Naive thymus-derived CD4-positive, alpha-beta T cell (primary cell): Measurements from ENCODE around the gene IRAK3. TPM values are rescaled to one million over a fixed set of nuclear protein-coding genes. Genes with fewer than 3 reads are reported as not detected.

ENCODE experiments used
- ATAC-seq: fragments of 150-1000 bp; cut with Tn5 transposase; 2 replicates; pipeline ENCODE4 v1.10.0; 2021; ENCODE audit warnings: mild to moderate bottlenecking, moderate library complexity
- CTCF ChIA-PET: fragments of 350-600 bp; sonication (Branson Sonifier 250); formaldehyde crosslinking; loops from one replicate; lab custom pipeline; 2021; ENCODE audit warnings: antibody characterized with exemption; lab: Charles Lee
- POLR2A ChIA-PET: fragments of 350-600 bp; sonication (Branson Sonifier 250); formaldehyde crosslinking; loops from one replicate; lab custom pipeline; 2021; ENCODE audit warnings: antibody characterized with exemption, inconsistent platforms; lab: Charles Lee
- DNase-seq, 9 donors: peaks; one replicate each; pipeline versions ENCODE4 v3.0.0 to v3.0.0-alpha.2; 2020 to 2022; ENCODE audit warnings: mixed read lengths in 1 of 9
- H3K27ac ChIP-seq: one replicate; pipeline ENCODE4 v1.7.0; 2013; ENCODE audit warnings: mild to moderate bottlenecking, low read depth, low read length, moderate library complexity
- H3K27me3 ChIP-seq, 2 donors: one replicate each; pipeline ENCODE4 v1.7.0; 2013; ENCODE audit warnings: low read length in 2 of 2, mild to moderate bottlenecking in 2 of 2, moderate library complexity in 2 of 2; ENCODE audit not compliant: control insufficient read depth in 2 of 2, insufficient read depth in 2 of 2
- H3K36me3 ChIP-seq, 3 experiments: 1 replicate in 2 of 3; 2 replicates in 1 of 3; pipeline ENCODE4 v1.7.0; 2013; ENCODE audit warnings: low read length in 3 of 3, mild to moderate bottlenecking in 3 of 3, moderate library complexity in 1 of 3; ENCODE audit not compliant: insufficient read depth in 3 of 3, control insufficient read depth in 2 of 3
- H3K4me1 ChIP-seq, 2 donors: one replicate each; pipeline ENCODE4 v1.7.0; 2013; ENCODE audit warnings: low read length in 2 of 2, mild to moderate bottlenecking in 2 of 2, moderate library complexity in 1 of 2; ENCODE audit not compliant: control insufficient read depth in 2 of 2, insufficient read depth in 2 of 2
- H3K4me3 ChIP-seq: 2 replicates; pipeline ENCODE4 v1.7.0; 2013; ENCODE audit warnings: mild to moderate bottlenecking, low read length
- H3K9me3 ChIP-seq, 3 experiments: 1 replicate in 2 of 3; 2 replicates in 1 of 3; pipeline ENCODE4 v1.7.0; 2013; ENCODE audit warnings: low read length in 3 of 3; ENCODE audit not compliant: control insufficient read depth in 2 of 3
- H3K27ac Mint-ChIP-seq, 9 donors: one replicate each; pipeline ENCODE4 v1.8.0; 2020 to 2022; ENCODE audit warnings: mixed read lengths in 9 of 9, mild to moderate bottlenecking in 8 of 9, moderate library complexity in 5 of 9, inconsistent platforms in 2 of 9
- H3K27me3 Mint-ChIP-seq, 5 donors: one replicate each; pipeline ENCODE4 v1.8.0; 2021 to 2022; ENCODE audit warnings: mixed read lengths in 5 of 5, mild to moderate bottlenecking in 1 of 5
- H3K36me3 Mint-ChIP-seq, 5 donors: one replicate each; pipeline ENCODE4 v1.8.0; 2020 to 2022; ENCODE audit warnings: mixed read lengths in 5 of 5, mild to moderate bottlenecking in 3 of 5, inconsistent platforms in 1 of 5
- H3K4me1 Mint-ChIP-seq, 7 donors: one replicate each; pipeline ENCODE4 v1.8.0; 2020 to 2022; ENCODE audit warnings: mixed read lengths in 7 of 7, mild to moderate bottlenecking in 3 of 7, inconsistent platforms in 1 of 7
- H3K4me3 Mint-ChIP-seq, 10 donors: one replicate each; pipeline ENCODE4 v1.8.0; 2020 to 2022; ENCODE audit warnings: mild to moderate bottlenecking in 10 of 10, mixed read lengths in 10 of 10, moderate library complexity in 6 of 10, inconsistent platforms in 2 of 10
- H3K9me3 Mint-ChIP-seq, 11 donors: one replicate each; pipeline ENCODE4 v1.8.0; 2020 to 2022; ENCODE audit warnings: mixed read lengths in 11 of 11, mild to moderate bottlenecking in 4 of 11, inconsistent platforms in 1 of 11, moderate library complexity in 1 of 11
- intact Hi-C, 2 donors: fragments of 100-400 bp; cut with micrococcal nuclease; formaldehyde crosslinking; loops; one replicate each; pipeline ENCODE4 v1.15.1; 2023
- polyA plus RNA-seq, 2 donors: library from polyadenylated mRNA; unstranded; fragments of 300-500 nt; fragmentation: Illumina TruSeq; gene quantifications; one replicate each; pipeline ENCODE4 v1.2.3, GENCODE V29; 2021
- total RNA-seq, 6 experiments: library from RNA in 5 of 6; stranded (reverse) in 5 of 6; gene quantifications; 1 replicate in 5 of 6; 2 replicates in 1 of 6; pipeline ENCODE4 v1.2.3 and lab custom pipeline; 2021 to 2026

IRAK3 gene
- total and polyA plus RNA-seq, 7 experiments from 2014 or later: 0.19 to 28.8 (median 1.9) TPM; not detected in 2

DNA sequence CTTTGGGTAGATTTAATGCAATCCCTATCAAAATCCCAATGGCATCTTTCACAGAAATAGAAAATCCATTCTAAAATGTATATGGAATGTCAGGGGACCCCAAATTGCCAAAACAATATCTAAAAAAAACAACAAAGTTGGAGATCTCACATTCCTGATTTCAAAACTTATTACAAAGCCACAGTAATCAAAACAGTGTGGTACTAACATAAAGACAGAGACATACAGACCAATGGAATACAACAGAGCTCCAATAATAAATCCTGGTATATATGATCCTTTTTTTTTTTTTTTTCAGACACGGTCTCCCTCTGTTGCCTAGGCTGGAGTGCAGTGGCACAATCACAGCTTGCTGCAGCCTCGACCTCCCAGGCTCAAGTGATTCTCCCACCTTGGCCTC lies 23.9 kb upstream of the IRAK3 start:
- Histone ChIP-seq H3K9me3 (peaks cover 0 to 4% (median 0%) of the 10 kb centered on the region in 3 experiments), H3K4me1 (peaks cover 14 to 17% of the 10 kb centered on the region in 2 donors), H3K27ac (no peak overlapping the region), H3K27me3 (no peaks in the 10 kb centered on the region), H3K4me3 (no peak overlapping the region), H3K36me3 (peaks cover 0 to 24% (median 2%) of the 10 kb centered on the region in 3 experiments)
- Mint-ChIP-seq H3K4me1 (peaks cover 48 to 94% (median 80%) of the 10 kb centered on the region in 7 donors), H3K36me3 (peaks cover 14 to 72% (median 55%) of the 10 kb centered on the region in 5 donors), H3K27ac (peak overlapping the region in 3 of 9 donors; percentile 10 to 53 (median 32)), H3K27me3 (no peaks in the 10 kb centered on the region), H3K4me3 (peak overlapping the region in 2 of 10 donors; percentile 39 to 55), H3K9me3 (peaks cover 1 to 22% (median 8%) of the 10 kb centered on the region in 11 donors)
- intact Hi-C loops: loop anchor here (5.0 kb wide), 2 partner anchors 67 to 423 kb away; no protein-coding TSS in a partner anchor
- ChIA-PET CTCF (no interaction called here), POLR2A (no interaction called here)
- ATAC-seq (no peak), DNase-seq (no peak)

DNA sequence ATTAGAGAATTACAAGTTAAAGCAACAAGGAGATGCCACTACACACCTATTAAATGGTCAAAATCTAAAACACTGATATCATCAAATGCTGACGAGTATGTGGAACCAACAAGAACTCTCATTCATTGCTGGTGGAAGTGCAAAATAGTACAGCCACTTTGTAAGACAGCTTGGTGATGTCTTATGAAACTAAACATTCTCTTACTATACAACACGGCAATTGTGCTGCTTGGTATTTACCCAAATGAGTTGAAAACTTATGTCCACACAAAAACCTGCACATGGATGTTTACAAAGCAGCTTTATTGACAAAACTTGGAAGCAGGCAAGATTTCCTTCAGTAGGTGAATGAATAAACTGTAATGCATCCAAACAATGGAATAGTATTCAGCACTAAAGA lies 22.5 kb upstream of the IRAK3 start:
- no peak for DNase-seq
- intact Hi-C loops: loop anchor here (5.0 kb wide), 2 partner anchors 66 to 424 kb away; no protein-coding TSS in a partner anchor
- Histone ChIP-seq H3K27ac (no peak overlapping the region), H3K9me3 (peaks cover 0 to 4% (median 0%) of the 10 kb centered on the region in 3 experiments), H3K36me3 (peaks cover 0 to 14% (median 0%) of the 10 kb centered on the region in 3 experiments), H3K4me3 (no peak overlapping the region), H3K27me3 (no peaks in the 10 kb centered on the region), H3K4me1 (peaks cover 14 to 24% of the 10 kb centered on the region in 2 donors)
- Mint-ChIP-seq H3K4me3 (peak overlapping the region in 8 of 10 donors; percentile 21 to 100 (median 91)), H3K36me3 (peaks cover 14 to 61% (median 53%) of the 10 kb centered on the region in 5 donors), H3K4me1 (peaks cover 55 to 91% (median 81%) of the 10 kb centered on the region in 7 donors), H3K27ac (peak overlapping the region in 7 of 9 donors; percentile 1 to 98 (median 63)), H3K9me3 (peaks cover 1 to 22% (median 8%) of the 10 kb centered on the region in 11 donors), H3K27me3 (no peaks in the 10 kb centered on the region)
- ATAC-seq: no peak
- POLR2A ChIA-PET: interaction anchor here (1.1 kb wide), 1 partner anchor 35 kb away, joined by 4 read pairs; no protein-coding TSS in a partner anchor
- CTCF ChIA-PET: no interaction called here

DNA sequence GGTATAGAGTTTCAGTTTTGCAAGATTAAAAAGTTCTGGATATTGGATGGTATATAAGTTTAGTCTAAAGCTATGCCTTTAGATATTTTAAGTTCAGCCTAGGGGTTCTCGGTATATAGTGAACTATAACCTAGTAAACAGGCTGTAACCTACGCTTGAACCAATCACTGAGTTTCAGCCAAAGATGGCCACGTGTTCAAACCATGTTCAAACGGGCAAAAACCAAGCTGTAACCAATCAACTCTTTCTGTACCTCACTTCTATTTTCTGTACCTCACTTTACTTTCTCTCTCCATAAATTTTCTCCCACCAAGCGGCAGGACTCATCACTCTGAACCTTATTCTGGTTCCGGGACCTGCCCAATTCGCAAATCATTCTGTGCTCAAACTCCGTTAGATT lies 20.6 kb upstream of the IRAK3 start:
- Mint-ChIP-seq H3K4me3 (peak overlapping the region; percentile 77 to 100 (median 94)), H3K27me3 (no peaks in the 10 kb centered on the region), H3K4me1 (peaks cover 47 to 73% (median 63%) of the 10 kb centered on the region in 7 donors), H3K36me3 (peaks cover 14 to 53% (median 41%) of the 10 kb centered on the region in 5 donors), H3K9me3 (peaks cover 1 to 20% (median 8%) of the 10 kb centered on the region in 11 donors), H3K27ac (peak overlapping the region; percentile 94 to 98 (median 97))
- POLR2A ChIA-PET: interaction anchor here (0.8 to 2.7 kb wide), 13 partner anchors 10 to 1499 kb away, joined by 3 to 56 read pairs (median 5); partner anchors contain the start of genes CAND1, HELB and LLPH
- no peak for DNase-seq
- CTCF ChIA-PET: interaction anchor here (1.1 to 1.5 kb wide), 3 partner anchors 10 to 102 kb away, joined by 4 to 11 read pairs (median 4); partner anchors contain the start of gene LLPH
- Histone ChIP-seq H3K4me3 (peak overlapping the region; percentile 80), H3K27ac (peak overlapping the region; percentile 97), H3K36me3 (peaks cover 0 to 9% (median 0%) of the 10 kb centered on the region in 3 experiments), H3K27me3 (no peaks in the 10 kb centered on the region), H3K4me1 (peaks cover 14 to 24% of the 10 kb centered on the region in 2 donors), H3K9me3 (peaks cover 0 to 4% (median 0%) of the 10 kb centered on the region in 3 experiments)
- intact Hi-C loops: loop anchor here (2.0 to 5.0 kb wide), 5 partner anchors 20 to 426 kb away; partner anchors contain the start of gene IRAK3 (in 1 of the 2)
- ATAC-seq: no peak

DNA sequence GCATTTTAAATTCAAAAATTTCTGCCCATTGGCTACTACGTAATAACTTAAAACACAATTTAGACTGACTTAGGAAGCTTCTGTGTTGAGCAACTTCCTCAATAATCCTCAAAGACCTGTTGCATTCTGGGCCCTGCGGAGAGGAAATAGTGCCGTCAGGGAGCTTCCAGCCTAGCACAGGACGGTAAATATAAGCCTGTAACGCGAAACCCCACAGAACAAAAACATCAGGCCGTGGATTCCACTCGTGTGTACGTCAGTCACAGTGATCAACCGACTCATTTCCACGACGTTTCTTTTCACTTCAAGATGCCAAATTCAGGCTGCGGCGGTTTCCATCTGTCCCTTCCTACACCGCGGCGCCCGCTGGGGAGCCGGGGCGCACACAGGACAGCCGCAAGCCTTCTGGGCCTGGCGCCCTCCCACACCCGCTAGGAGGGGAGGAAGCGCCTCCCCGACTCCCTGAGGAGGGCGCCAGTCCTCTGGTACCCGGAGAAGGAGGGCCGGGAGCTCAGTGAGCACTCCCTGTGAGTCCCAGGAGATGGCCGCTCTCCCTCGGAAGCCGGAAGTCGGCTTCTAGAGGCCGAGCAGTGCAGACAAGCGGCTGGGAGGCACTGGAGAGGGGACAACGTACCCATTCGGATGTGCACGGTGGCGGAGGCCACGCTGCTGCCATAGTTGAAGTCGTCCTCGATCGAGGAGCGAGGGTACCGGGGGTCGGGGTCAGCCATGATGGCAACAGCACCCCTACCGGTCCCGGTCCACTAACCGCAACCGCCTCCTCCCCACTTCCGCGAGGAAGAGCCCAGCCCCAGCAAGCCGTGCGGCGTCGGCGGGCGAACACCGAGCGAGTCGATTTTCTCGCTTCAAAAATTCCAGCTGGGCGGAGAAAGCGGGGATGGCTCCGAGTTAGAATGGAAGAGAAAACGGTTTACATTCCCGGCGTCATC lies 19.5 kb upstream of the IRAK3 start, which contains the start of gene TMBIM4:
TMBIM4 (minus strand) TSS at position 776 of the 950 bp plus-strand sequence; CDS start at position 731, 45 bp downstream.
- ATAC-seq (peak; percentile 85), DNase-seq (peak; percentile 68 to 91 (median 86))
- Histone ChIP-seq H3K27me3 (no peaks in the 10 kb centered on the region), H3K9me3 (peaks cover 0 to 4% (median 0%) of the 10 kb centered on the region in 3 experiments), H3K4me3 (peak within 1 kb of the TSS; percentile 80), H3K4me1 (peaks cover 10 to 24% of the 10 kb centered on the region in 2 donors), H3K36me3 (peaks cover 0 to 9% (median 0%) of the 10 kb centered on the region in 3 experiments), H3K27ac (peak within 1 kb of the TSS; percentile 97)
- Mint-ChIP-seq H3K4me3 (peak within 1 kb of the TSS; percentile 89 to 100 (median 95)), H3K27me3 (no peaks in the 10 kb centered on the region), H3K27ac (peak within 1 kb of the TSS; percentile 94 to 98 (median 97)), H3K36me3 (peaks cover 12 to 44% (median 33%) of the 10 kb centered on the region in 5 donors), H3K4me1 (peaks cover 38 to 62% (median 52%) of the 10 kb centered on the region in 7 donors), H3K9me3 (peaks cover 1 to 17% (median 7%) of the 10 kb centered on the region in 11 donors)
- CTCF ChIA-PET: interaction anchor here (0.7 to 1.5 kb wide), 4 partner anchors 11 to 209 kb away, joined by 3 to 11 read pairs (median 4); partner anchors contain the start of gene LLPH
- intact Hi-C loops: loop anchor here (1.0 to 5.0 kb wide), 11 partner anchors 19 to 1765 kb away; partner anchors contain the start of genes HELB (in 2 of the 2), LLPH (in 2 of the 2), XPOT (in 2 of the 2) and CAND1 (in 1 of the 2)
- POLR2A ChIA-PET: interaction anchor here (0.6 to 2.7 kb wide), 21 partner anchors 8 to 1601 kb away, joined by 3 to 56 read pairs (median 5); partner anchors contain the start of genes CAND1, HELB, LEMD3 and LLPH

DNA sequence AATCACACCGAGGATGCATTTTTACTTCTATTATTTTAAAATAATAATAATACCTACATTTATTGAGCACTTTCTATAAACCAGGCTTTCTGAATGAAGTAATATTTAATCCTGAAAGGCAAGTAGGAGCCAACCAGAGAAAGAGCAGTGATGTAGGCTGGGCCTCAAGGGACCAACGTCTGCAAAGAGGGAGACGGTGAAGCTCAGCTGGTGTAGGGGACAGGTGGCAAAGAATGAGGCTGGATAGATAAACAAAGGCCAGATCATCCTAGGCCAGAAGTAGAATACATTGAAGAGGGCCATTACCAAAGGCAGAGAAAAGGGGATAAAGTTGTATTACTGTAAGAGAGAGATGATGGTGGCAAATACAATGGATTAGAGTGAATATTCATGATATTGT lies 18.4 kb upstream of the IRAK3 start:
- Histone ChIP-seq H3K27me3 (no peaks in the 10 kb centered on the region), H3K9me3 (no peaks in the 10 kb centered on the region), H3K27ac (peak overlapping the region; percentile 97), H3K36me3 (peaks cover 0 to 6% (median 0%) of the 10 kb centered on the region in 3 experiments), H3K4me3 (peak overlapping the region; percentile 80), H3K4me1 (peaks cover 8 to 24% of the 10 kb centered on the region in 2 donors)
- intact Hi-C loops: no loop called here
- peak overlapping the region; percentile 89 to 100 (median 95) for H3K4me3 Mint-ChIP-seq
- ChIA-PET POLR2A (interaction anchor here (0.8 to 2.7 kb wide), 4 partner anchors 10 to 39 kb away, joined by 6 to 56 read pairs (median 16); partner anchors contain the start of gene LLPH), CTCF (interaction anchor here (0.7 kb wide), 1 partner anchor 208 kb away, joined by 4 read pairs; no protein-coding TSS in a partner anchor)
- H3K36me3 Mint-ChIP-seq: peaks cover 9 to 34% (median 25%) of the 10 kb centered on the region in 5 donors
- peaks cover 0 to 10% (median 2%) of the 10 kb centered on the region in 11 donors for H3K9me3 Mint-ChIP-seq
- H3K4me1 Mint-ChIP-seq: peaks cover 31 to 52% (median 45%) of the 10 kb centered on the region in 7 donors
- peak overlapping the region; percentile 94 to 98 (median 97) for H3K27ac Mint-ChIP-seq
- ATAC-seq: no peak
- DNase-seq: no peak
- H3K27me3 Mint-ChIP-seq: peaks cover 0 to 5% (median 0%) of the 10 kb centered on the region in 5 donors
